Prostate gland (tissue), 2 donors: ENCODE measurements around the gene SUGCT.

Source experiments
- POLR2A ChIP-seq: fragments of 450-650 bp; IDR thresholded peaks from one replicate; pipeline ENCODE4 v1.6.1; 2016; ENCODE audit warnings: antibody characterized with exemption, mild to moderate bottlenecking
- POLR2AphosphoS5 ChIP-seq: sonication (generic); formaldehyde crosslinking; IDR thresholded peaks from one replicate; pipeline ENCODE4 v1.6.1; 2017; ENCODE audit warnings: antibody characterized with exemption
- TF ChIP-seq, protein P1 (sequence below), 4 experiments: fragments of 200-600 bp in 2 of 4; fragments of 450-650 bp in 2 of 4; sonication (generic) in 2 of 4; IDR thresholded peaks; 1 replicate in 3 of 4; 2 replicates in 1 of 4; pipeline ENCODE4 v1.5.1; 2016 to 2019; ENCODE audit warnings: antibody characterized with exemption in 4 of 4, mild to moderate bottlenecking in 2 of 4, moderate library complexity in 2 of 4

DNA sequence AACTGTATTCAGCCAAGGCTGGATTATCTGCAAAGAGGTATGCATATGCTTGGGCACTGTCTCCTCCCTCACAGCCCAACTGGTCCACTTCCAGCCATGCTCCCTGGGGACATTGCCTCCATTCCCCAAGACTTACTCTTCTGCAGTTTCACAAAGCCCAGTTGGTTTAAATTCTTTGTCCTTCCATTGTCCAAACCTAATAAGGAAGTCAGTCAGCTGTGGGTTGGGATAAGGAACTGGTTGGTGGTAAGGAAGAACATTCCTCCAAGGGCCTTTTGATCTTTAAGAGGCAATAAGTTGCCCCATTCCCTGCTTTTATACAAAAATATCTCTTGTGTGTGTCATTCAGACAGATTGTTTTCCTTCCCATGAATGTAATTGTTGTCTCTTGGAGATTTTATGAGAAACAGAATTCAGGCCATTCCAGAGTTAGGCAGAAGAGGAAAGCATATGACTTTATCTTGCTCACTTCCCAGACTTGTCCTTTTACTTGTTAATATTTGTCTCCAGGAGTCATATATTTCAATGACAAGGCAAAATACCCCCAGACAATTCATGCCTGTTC, 673.7 kb downstream of the SUGCT start:
- TF ChIP-seq, protein P1, sequence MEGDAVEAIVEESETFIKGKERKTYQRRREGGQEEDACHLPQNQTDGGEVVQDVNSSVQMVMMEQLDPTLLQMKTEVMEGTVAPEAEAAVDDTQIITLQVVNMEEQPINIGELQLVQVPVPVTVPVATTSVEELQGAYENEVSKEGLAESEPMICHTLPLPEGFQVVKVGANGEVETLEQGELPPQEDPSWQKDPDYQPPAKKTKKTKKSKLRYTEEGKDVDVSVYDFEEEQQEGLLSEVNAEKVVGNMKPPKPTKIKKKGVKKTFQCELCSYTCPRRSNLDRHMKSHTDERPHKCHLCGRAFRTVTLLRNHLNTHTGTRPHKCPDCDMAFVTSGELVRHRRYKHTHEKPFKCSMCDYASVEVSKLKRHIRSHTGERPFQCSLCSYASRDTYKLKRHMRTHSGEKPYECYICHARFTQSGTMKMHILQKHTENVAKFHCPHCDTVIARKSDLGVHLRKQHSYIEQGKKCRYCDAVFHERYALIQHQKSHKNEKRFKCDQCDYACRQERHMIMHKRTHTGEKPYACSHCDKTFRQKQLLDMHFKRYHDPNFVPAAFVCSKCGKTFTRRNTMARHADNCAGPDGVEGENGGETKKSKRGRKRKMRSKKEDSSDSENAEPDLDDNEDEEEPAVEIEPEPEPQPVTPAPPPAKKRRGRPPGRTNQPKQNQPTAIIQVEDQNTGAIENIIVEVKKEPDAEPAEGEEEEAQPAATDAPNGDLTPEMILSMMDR (IDR thresholded peaks at IDR 0.05) = no peak
- TF ChIP-seq POLR2AphosphoS5 (no peak), POLR2A (no peak)
